HepG2 (cell line): ENCODE measurements around the gene EPHA1. TPM values are rescaled to one million over a fixed set of nuclear protein-coding genes. Genes with fewer than 3 reads are reported as not detected.
A peak's percentile ranks its signal among the peaks of the same experiment; 100 is the strongest.

Experiments used
- ATAC-seq: fragments of 200-7000 bp; cut with Tn5 transposase; 3 replicates; pipeline ENCODE4 v1.9.1; 2020; ENCODE audit warnings: mild to moderate bottlenecking, moderate library complexity
- BruUV-seq: library from RNA; stranded (reverse); fragments of 400-500 nt; replicated peaks from 2 replicates; lab custom pipeline; 2021; lab: Mats Ljungman, UMichigan
- CTCF ChIA-PET: fragments of 300-600 bp; formaldehyde crosslinking; extraction: SDS; loops from one replicate; lab custom pipeline; 2021; ENCODE audit warnings: low total read pairs, inconsistent platforms, low intra/inter-chr PET ratio; lab: Yijun Ruan, JAX
- POLR2A ChIA-PET: fragments of 350-600 bp; sonication (Branson Sonifier 250); formaldehyde crosslinking; loops from one replicate; lab custom pipeline; 2020; ENCODE audit warnings: antibody characterized with exemption, inconsistent platforms; lab: Yijun Ruan, JAX
- DNase-seq: peaks from one replicate; pipeline ENCODE4 v3.0.0-alpha.2; 2015; ENCODE audit warnings: low spot score
- FAIRE-seq: peaks from 3 replicates; lab custom pipeline; 2011; peaks lifted over from hg19 to GRCh38; lab: Jason Lieb, UNC
- H2AFZ ChIP-seq: one replicate; pipeline ENCODE4 v1.6.1; 2011; ENCODE audit warnings: low read length, inconsistent platforms
- H3K27ac ChIP-seq: fragments of 300-600 bp; 3 replicates; pipeline ENCODE4 v1.8.0; 2011; ENCODE audit warnings: mixed run types, mild to moderate bottlenecking, mixed read lengths, low read length, inconsistent platforms; ENCODE audit not compliant: insufficient read depth; ENCODE audit errors: extremely low read length
- H3K27me3 ChIP-seq, 2 experiments: fragments of 200-600 bp in 1 of 2; 2 replicates in 1 of 2; 3 replicates in 1 of 2; pipeline versions ENCODE4 v1.6.0 to v1.8.0; 2011; ENCODE audit warnings: low read length in 2 of 2, mild to moderate bottlenecking in 2 of 2, moderate library complexity in 2 of 2, inconsistent platforms in 1 of 2; ENCODE audit not compliant: insufficient read depth in 2 of 2, control insufficient read depth in 1 of 2
- H3K36me3 ChIP-seq, 2 experiments: fragments of 200-600 bp in 1 of 2; replicated peaks in 1 of 2; 2 replicates in 1 of 2; 3 replicates in 1 of 2; pipeline versions ENCODE4 v1.5.1 to v1.8.0; 2011; ENCODE audit warnings: low read length in 2 of 2, inconsistent platforms in 1 of 2; ENCODE audit not compliant: insufficient read depth in 2 of 2, control insufficient read depth in 1 of 2
- H3K4me1 ChIP-seq: 2 replicates; pipeline ENCODE4 v1.5.1; 2012; ENCODE audit warnings: low read length, inconsistent platforms; ENCODE audit not compliant: insufficient read depth
- H3K4me2 ChIP-seq: 2 replicates; pipeline ENCODE4 v1.6.0; 2011; ENCODE audit warnings: low read depth, low read length, inconsistent platforms
- H3K4me3 ChIP-seq, 3 experiments: fragments of 200-600 bp in 1 of 3; sonication (generic), shearing (Covaris generic) in 1 of 3; replicated peaks in 1 of 3; 2 replicates each; pipeline ENCODE4 v1.5.1; 2011 to 2016; ENCODE audit warnings: low read length in 3 of 3, inconsistent platforms in 2 of 3, low read depth in 2 of 3, mild to moderate bottlenecking in 2 of 3, control low read depth in 1 of 3, mixed read lengths in 1 of 3; ENCODE audit not compliant: insufficient read depth in 1 of 3
- H3K79me2 ChIP-seq: one replicate; pipeline ENCODE4 v1.6.1; 2011; ENCODE audit warnings: low read length, inconsistent platforms; ENCODE audit not compliant: insufficient read depth
- H3K9ac ChIP-seq: 2 replicates; pipeline ENCODE4 v1.6.0; 2011; ENCODE audit warnings: mild to moderate bottlenecking, low read depth, low read length, inconsistent platforms; ENCODE audit not compliant: insufficient read depth
- H3K9me3 ChIP-seq: 2 replicates; pipeline ENCODE4 v1.5.1; 2012; ENCODE audit warnings: mild to moderate bottlenecking, low read length
- H4K20me1 ChIP-seq: 2 replicates; pipeline ENCODE4 v1.6.0; 2011; ENCODE audit warnings: inconsistent platforms, mild to moderate bottlenecking, low read length, moderate library complexity; ENCODE audit not compliant: insufficient read depth
- HOXA3 ChIP-seq: sonication (generic); formaldehyde crosslinking; IDR thresholded peaks from 2 replicates; pipeline ENCODE4 v1.5.0; 2020; ENCODE audit warnings: missing genetic modification reagents
- HOXA7 ChIP-seq: sonication (generic); formaldehyde crosslinking; IDR thresholded peaks from 2 replicates; pipeline ENCODE4 v1.8.1; 2022; ENCODE audit warnings: mild to moderate bottlenecking, missing genetic modification reagents, moderate library complexity
- NONO ChIP-seq, 2 experiments: fragments of 450-650 bp in 1 of 2; sonication (generic) in 1 of 2; formaldehyde crosslinking in 1 of 2; IDR thresholded peaks in 1 of 2; conservative IDR thresholded peaks in 1 of 2; 2 replicates each; pipeline versions ENCODE4 v1.6.1 to v1.8.0; 2017 to 2022; ENCODE audit warnings: mild to moderate bottlenecking in 1 of 2, missing genetic modification reagents in 1 of 2, moderate library complexity in 1 of 2
- STAG1 ChIP-seq: sonication (generic); formaldehyde crosslinking; IDR thresholded peaks from 2 replicates; pipeline ENCODE4 v1.4.0; 2020; ENCODE audit warnings: missing genetic modification reagents
- ZBTB38 ChIP-seq: sonication (generic); formaldehyde crosslinking; IDR thresholded peaks from 2 replicates; pipeline ENCODE4 v1.5.1; 2020; ENCODE audit warnings: mild to moderate bottlenecking, missing genetic modification reagents
- ZNF614 ChIP-seq: IDR thresholded peaks from 2 replicates; pipeline ENCODE4 v1.6.1; 2018; ENCODE audit warnings: missing biosample characterization, missing genetic modification reagents, inconsistent platforms, borderline replicate concordance
- ZNF703 ChIP-seq: sonication (generic); formaldehyde crosslinking; IDR thresholded peaks from 2 replicates; pipeline ENCODE4 v1.5.1; 2020; ENCODE audit warnings: missing genetic modification reagents, mild to moderate bottlenecking, moderate library complexity, borderline replicate concordance
- ZNF747 ChIP-seq: sonication (generic); formaldehyde crosslinking; IDR thresholded peaks from 2 replicates; pipeline ENCODE4 v1.8.1; 2023; ENCODE audit warnings: missing genetic modification reagents, mild to moderate bottlenecking, borderline replicate concordance
- WGBS: methylation state at CpG from one replicate; pipeline ENCODE4 v1.1.6; 2017; ENCODE audit warnings: low lambda C conversion rate; 5-methylcytosine and 5-hydroxymethylcytosine counted together
- in situ Hi-C: cut with HindIII; loops from 2 replicates; pipeline ENCODE4 v1.10.0; 2017; ENCODE audit warnings: low pct_unique_long_range_greater_than_20kb; ENCODE audit not compliant: extremely low pct_ligation_motif_present
- intact Hi-C: fragments of 100-400 bp; cut with micrococcal nuclease; formaldehyde crosslinking; loops from one replicate; pipeline ENCODE4 v1.10.0; 2022; ENCODE audit not compliant: unreplicated experiment
- polyA plus RNA-seq, 8 experiments: library from polyadenylated mRNA; depleted of rRNA in 3 of 8; stranded (reverse) in 7 of 8; unstranded in 1 of 8; fragments of >200 nt; fragmentation: Illumina TruSeq in 4 of 8; extraction: Trizol in 4 of 8; gene quantifications; 2 replicates each; pipeline versions ENCODE4 v1.2.1 to v1.2.3, GENCODE V29; 2011 to 2016; ENCODE audit warnings: low read depth in 4 of 8, missing spikeins in 1 of 8, mixed read lengths in 1 of 8; ENCODE audit not compliant: insufficient read depth in 1 of 8
- total RNA-seq, 5 experiments: library from RNA; depleted of rRNA; stranded (reverse); fragments of >200 nt; fragmentation: Illumina TruSeq; extraction: Trizol; gene quantifications; 2 replicates each; pipeline ENCODE4 v1.2.3, GENCODE V29; 2016; ENCODE audit warnings: low read depth in 1 of 5
- TF ChIP-seq, protein P1 (sequence below): sonication (generic); formaldehyde crosslinking; IDR thresholded peaks from 2 replicates; pipeline ENCODE4 v1.5.1; 2020; ENCODE audit warnings: mild to moderate bottlenecking, missing genetic modification reagents, moderate library complexity
- TF ChIP-seq, protein P2 (sequence below): sonication (generic); formaldehyde crosslinking; IDR thresholded peaks from 2 replicates; pipeline ENCODE4 v1.5.0; 2020; ENCODE audit warnings: mild to moderate bottlenecking, missing genetic modification reagents, moderate library complexity
- TF ChIP-seq, protein P3 (sequence below): sonication (generic); formaldehyde crosslinking; IDR thresholded peaks from 2 replicates; pipeline ENCODE4 v1.8.1; 2022; ENCODE audit warnings: low read depth, mild to moderate bottlenecking, missing genetic modification reagents

The EPHA1 gene
- total and polyA plus RNA-seq, 2 of the 13 experiments (the other 11 are each of a cell fraction or from before 2014, with no cell fraction given), result 4.6 to 17.1 TPM

GRCh38 chr7:143387156-143387975, 21.3 kb downstream of the EPHA1 start:
- ATAC-seq (peak; percentile 51), DNase-seq (no peak), FAIRE-seq (no peak)
- Histone ChIP-seq H3K4me2 (peak overlapping the region; percentile 27; the same call in 1 of the 2 replicates), H3K4me3 (no peak overlapping the region), H3K9me3 (no peaks in the 10 kb centered on the region), H3K27ac (no peak overlapping the region), H4K20me1 (peaks cover 9% of the 10 kb centered on the region; the same call in 1 of the 2 replicates), H3K9ac (no peak overlapping the region), H3K79me2 (peaks cover 8% of the 10 kb centered on the region), H3K27me3 (no peaks in the 10 kb centered on the region), H3K4me1 (peaks cover 69% of the 10 kb centered on the region), H3K36me3 (peaks cover 11 to 26% of the 10 kb centered on the region in 2 experiments), H2AFZ (no peak overlapping the region)
- intact Hi-C loops (no loop called here), in situ Hi-C loops (loop anchor here (25.0 kb wide), 1 partner anchor 525 kb away; the partner anchor contains the start of gene TCAF1)
- POLR2A ChIA-PET, result interaction anchor here (1.2 kb wide), 1 partner anchor 124 kb away, joined by 3 read pairs; the partner anchor contains the start of gene GSTK1
- CTCF ChIA-PET, result no interaction called here
- WGBS, result 74% methylated on average over 8 of the region's 23 CpGs
- no TSS peak for BruUV-seq
- TF ChIP-seq ZNF614 (CRISPR knock-in tag) (no peak), ZBTB38 (peak; percentile 53; the same call in 1 of the 2 replicates), HOXA3 (CRISPR knock-in tag) (peak; percentile 24; the same call in 1 of the 2 replicates), STAG1 (peak; percentile 24; the same call in 1 of the 2 replicates), HOXA7 (no peak), ZNF747 (no peak), NONO (IDR thresholded peaks at IDR 0.05) (no peak), NONO (CRISPR knock-in tag; conservative IDR thresholded peaks at IDR 0.05) (0 out of 2 replicates have a peak, but pooled peaks have one; percentile 34), ZNF703 (CRISPR knock-in tag) (no peak)
- TF ChIP-seq, protein P1, sequence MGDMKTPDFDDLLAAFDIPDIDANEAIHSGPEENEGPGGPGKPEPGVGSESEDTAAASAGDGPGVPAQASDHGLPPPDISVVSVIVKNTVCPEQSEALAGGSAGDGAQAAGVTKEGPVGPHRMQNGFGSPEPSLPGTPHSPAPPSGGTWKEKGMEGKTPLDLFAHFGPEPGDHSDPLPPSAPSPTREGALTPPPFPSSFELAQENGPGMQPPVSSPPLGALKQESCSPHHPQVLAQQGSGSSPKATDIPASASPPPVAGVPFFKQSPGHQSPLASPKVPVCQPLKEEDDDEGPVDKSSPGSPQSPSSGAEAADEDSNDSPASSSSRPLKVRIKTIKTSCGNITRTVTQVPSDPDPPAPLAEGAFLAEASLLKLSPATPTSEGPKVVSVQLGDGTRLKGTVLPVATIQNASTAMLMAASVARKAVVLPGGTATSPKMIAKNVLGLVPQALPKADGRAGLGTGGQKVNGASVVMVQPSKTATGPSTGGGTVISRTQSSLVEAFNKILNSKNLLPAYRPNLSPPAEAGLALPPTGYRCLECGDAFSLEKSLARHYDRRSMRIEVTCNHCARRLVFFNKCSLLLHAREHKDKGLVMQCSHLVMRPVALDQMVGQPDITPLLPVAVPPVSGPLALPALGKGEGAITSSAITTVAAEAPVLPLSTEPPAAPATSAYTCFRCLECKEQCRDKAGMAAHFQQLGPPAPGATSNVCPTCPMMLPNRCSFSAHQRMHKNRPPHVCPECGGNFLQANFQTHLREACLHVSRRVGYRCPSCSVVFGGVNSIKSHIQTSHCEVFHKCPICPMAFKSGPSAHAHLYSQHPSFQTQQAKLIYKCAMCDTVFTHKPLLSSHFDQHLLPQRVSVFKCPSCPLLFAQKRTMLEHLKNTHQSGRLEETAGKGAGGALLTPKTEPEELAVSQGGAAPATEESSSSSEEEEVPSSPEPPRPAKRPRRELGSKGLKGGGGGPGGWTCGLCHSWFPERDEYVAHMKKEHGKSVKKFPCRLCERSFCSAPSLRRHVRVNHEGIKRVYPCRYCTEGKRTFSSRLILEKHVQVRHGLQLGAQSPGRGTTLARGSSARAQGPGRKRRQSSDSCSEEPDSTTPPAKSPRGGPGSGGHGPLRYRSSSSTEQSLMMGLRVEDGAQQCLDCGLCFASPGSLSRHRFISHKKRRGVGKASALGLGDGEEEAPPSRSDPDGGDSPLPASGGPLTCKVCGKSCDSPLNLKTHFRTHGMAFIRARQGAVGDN (CRISPR knock-in tag), result peak; percentile 38
- TF ChIP-seq, protein P2, sequence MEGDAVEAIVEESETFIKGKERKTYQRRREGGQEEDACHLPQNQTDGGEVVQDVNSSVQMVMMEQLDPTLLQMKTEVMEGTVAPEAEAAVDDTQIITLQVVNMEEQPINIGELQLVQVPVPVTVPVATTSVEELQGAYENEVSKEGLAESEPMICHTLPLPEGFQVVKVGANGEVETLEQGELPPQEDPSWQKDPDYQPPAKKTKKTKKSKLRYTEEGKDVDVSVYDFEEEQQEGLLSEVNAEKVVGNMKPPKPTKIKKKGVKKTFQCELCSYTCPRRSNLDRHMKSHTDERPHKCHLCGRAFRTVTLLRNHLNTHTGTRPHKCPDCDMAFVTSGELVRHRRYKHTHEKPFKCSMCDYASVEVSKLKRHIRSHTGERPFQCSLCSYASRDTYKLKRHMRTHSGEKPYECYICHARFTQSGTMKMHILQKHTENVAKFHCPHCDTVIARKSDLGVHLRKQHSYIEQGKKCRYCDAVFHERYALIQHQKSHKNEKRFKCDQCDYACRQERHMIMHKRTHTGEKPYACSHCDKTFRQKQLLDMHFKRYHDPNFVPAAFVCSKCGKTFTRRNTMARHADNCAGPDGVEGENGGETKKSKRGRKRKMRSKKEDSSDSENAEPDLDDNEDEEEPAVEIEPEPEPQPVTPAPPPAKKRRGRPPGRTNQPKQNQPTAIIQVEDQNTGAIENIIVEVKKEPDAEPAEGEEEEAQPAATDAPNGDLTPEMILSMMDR (CRISPR knock-in tag), result peak; percentile 56
- TF ChIP-seq, protein P3, sequence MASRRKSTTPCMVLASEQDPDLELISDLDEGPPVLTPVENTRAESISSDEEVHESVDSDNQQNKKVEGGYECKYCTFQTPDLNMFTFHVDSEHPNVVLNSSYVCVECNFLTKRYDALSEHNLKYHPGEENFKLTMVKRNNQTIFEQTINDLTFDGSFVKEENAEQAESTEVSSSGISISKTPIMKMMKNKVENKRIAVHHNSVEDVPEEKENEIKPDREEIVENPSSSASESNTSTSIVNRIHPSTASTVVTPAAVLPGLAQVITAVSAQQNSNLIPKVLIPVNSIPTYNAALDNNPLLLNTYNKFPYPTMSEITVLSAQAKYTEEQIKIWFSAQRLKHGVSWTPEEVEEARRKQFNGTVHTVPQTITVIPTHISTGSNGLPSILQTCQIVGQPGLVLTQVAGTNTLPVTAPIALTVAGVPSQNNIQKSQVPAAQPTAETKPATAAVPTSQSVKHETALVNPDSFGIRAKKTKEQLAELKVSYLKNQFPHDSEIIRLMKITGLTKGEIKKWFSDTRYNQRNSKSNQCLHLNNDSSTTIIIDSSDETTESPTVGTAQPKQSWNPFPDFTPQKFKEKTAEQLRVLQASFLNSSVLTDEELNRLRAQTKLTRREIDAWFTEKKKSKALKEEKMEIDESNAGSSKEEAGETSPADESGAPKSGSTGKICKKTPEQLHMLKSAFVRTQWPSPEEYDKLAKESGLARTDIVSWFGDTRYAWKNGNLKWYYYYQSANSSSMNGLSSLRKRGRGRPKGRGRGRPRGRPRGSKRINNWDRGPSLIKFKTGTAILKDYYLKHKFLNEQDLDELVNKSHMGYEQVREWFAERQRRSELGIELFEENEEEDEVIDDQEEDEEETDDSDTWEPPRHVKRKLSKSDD, result 0 out of 2 replicates have a peak, but pooled peaks have one; percentile 32
